Muscle of leg (tissue), 11 donors: Measurements from ENCODE around the gene AP5S1. TPM values are rescaled to one million over a fixed set of nuclear protein-coding genes. Genes with fewer than 3 reads are reported as not detected.
"Not testable (repeated sequence)": the region's sequence is repeated elsewhere in the genome, so short reads cannot be mapped to it uniquely, and the experiment has no call there.

Experiments used
- DNase-seq: peaks from one replicate; pipeline ENCODE4 v3.0.0; 2013
- H3K27ac ChIP-seq: one replicate; pipeline ENCODE4 v1.5.1; 2013; ENCODE audit warnings: mild to moderate bottlenecking, low read length, control low read depth
- H3K27me3 ChIP-seq: one replicate; pipeline ENCODE4 v1.6.1; 2013; ENCODE audit warnings: low read length; ENCODE audit not compliant: control insufficient read depth, insufficient read depth
- H3K36me3 ChIP-seq: one replicate; pipeline ENCODE4 v1.6.1; 2013; ENCODE audit warnings: low read length; ENCODE audit not compliant: control insufficient read depth, insufficient read depth
- H3K4me1 ChIP-seq: one replicate; pipeline ENCODE4 v1.6.1; 2013; ENCODE audit warnings: low read length; ENCODE audit not compliant: control insufficient read depth, insufficient read depth
- H3K4me3 ChIP-seq: one replicate; pipeline ENCODE4 v1.5.1; 2013; ENCODE audit warnings: low read length, control low read depth
- H3K9me3 ChIP-seq: replicated peaks from 2 replicates; pipeline ENCODE4 v1.6.1; 2013; ENCODE audit warnings: low read depth, low read length; ENCODE audit not compliant: control insufficient read depth
- WGBS: methylation state at CpG from one replicate; pipeline ENCODE4 v1.1.5; 2013; ENCODE audit warnings: missing lambda C conversion rate; ENCODE audit not compliant: insufficient coverage; 5-methylcytosine and 5-hydroxymethylcytosine counted together
- polyA plus RNA-seq, 8 donors: library from polyadenylated mRNA; unstranded; fragments of 120-200 nt; gene quantifications; one replicate each; pipeline versions ENCODE4 v1.2.1 to v1.2.3, GENCODE V29; 2013; ENCODE audit warnings: inconsistent platforms in 1 of 8, low replicate concordance in 1 of 8; ENCODE audit not compliant: insufficient read length in 8 of 8, insufficient read depth in 1 of 8
- total RNA-seq: library from RNA; stranded (reverse); fragments of 120-200 nt; gene quantifications from one replicate; pipeline ENCODE4 v1.2.4, GENCODE V29; 2013

AP5S1 gene
- total and polyA plus RNA-seq, 9 donors, result 8.3 to 10.8 (median 9.8) TPM

DNA sequence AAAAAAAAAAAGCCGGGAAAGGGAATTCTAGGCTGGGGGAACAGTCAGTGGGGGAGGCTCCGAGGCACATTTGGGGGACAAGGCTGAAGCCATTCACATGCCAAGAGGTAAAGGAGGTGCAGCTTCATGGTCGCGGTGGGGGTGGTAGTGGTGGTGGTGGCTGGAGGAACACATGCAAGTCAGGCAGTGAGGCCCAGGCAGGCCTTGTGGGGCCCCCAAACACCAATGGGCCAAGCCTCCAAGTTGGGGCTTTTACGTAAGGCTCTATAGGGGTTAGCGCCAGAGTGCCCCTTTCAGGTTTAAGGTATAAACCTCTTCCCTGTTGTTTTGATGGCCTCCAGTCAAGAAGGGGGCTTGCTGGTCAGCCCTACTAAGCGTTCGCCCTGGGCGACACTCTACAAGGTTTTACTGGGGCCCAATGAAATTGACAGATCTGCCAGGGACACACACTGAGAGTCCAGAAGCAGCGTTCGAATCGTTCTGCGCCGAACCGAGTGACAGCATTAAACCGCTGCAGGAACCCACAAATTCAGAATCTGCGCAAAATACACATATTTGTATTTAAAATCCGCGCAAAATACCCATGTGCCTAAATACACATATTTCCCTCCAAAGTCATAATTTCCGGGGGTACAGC, 818 bp upstream of the AP5S1 start:
- Histone ChIP-seq H3K27me3 (no peaks in the 10 kb centered on the region), H3K27ac (peak overlapping the region; percentile 99), H3K4me1 (peaks cover 28% of the 10 kb centered on the region), H3K9me3 (no peaks in the 10 kb centered on the region), H3K4me3 (peak overlapping the region; percentile 78), H3K36me3 (peaks cover 23% of the 10 kb centered on the region)
- no peak for DNase-seq
- WGBS, result 63% methylated on average over 19 of the region's 20 CpGs

- 69% methylated on average over 6 of the region's 20 CpGs for WGBS
- Histone ChIP-seq H3K27ac (peak overlapping the region; percentile 99), H3K27me3 (no peaks in the 10 kb centered on the region), H3K9me3 (no peaks in the 10 kb centered on the region), H3K4me3 (peak overlapping the region; percentile 78), H3K36me3 (peaks cover 39% of the 10 kb centered on the region), H3K4me1 (peaks cover 28% of the 10 kb centered on the region)
- peak; percentile 30 for DNase-seq
Measured at GRCh38 chr20:3820901-3821727, 767 bp downstream of the AP5S1 start.

GRCh38 chr20:3821996-3822395, 1.6 kb downstream of the AP5S1 start:
- no peak overlapping the region for H3K27ac ChIP-seq
- peaks cover 28% of the 10 kb centered on the region for H3K4me1 ChIP-seq
- H3K27me3 ChIP-seq, result no peaks in the 10 kb centered on the region
- WGBS, result 98% methylated on average over 12 of the region's 14 CpGs
- H3K4me3 ChIP-seq, result no peak overlapping the region
- peaks cover 40% of the 10 kb centered on the region for H3K36me3 ChIP-seq
- no peaks in the 10 kb centered on the region for H3K9me3 ChIP-seq
- DNase-seq, result peak; percentile 16

DNA sequence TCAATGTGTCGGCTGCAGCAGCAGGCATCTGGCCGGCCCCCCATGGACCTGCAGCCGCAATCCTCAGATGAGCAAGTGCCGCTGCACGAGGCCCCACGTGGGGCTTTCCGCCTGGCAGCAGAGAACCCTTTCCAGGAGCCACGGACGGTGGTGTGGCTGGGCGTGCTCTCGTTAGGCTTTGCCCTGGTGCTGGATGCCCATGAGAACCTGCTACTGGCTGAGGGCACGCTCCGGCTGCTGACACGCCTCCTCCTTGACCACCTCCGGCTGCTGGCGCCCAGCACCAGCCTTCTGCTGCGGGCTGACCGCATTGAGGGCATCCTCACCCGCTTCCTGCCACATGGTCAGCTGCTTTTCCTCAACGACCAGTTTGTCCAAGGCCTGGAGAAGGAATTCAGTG, 3.5 kb downstream of the AP5S1 start:
- WGBS, result 92% methylated on average over 20 of the region's 20 CpGs
- Histone ChIP-seq H3K9me3 (no peaks in the 10 kb centered on the region), H3K4me3 (no peak overlapping the region), H3K27ac (no peak overlapping the region), H3K4me1 (peaks cover 16% of the 10 kb centered on the region), H3K27me3 (no peaks in the 10 kb centered on the region), H3K36me3 (peaks cover 45% of the 10 kb centered on the region)
- DNase-seq, result no peak

DNA sequence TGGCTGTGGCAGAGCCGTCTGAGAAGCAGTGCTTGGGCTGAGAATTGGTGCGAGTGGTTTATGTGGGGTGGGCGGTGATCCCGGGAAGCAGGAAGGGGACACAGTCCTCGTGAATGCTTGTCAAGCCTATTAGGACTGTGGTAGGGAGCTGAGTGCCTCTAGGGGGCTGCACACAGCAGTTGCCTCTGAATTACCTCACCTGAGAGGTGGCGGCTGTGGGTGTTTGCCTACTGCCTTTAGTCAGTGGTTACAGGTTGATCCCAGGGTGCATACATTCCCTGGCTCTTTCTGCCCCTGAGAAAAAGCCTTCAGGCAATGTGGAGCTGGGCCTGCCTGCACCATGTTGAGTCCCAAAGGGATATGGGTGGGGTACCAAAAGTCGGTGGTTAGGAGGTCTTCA, 5.2 kb downstream of the AP5S1 start:
- H3K4me3 ChIP-seq, result no peak overlapping the region
- WGBS, result 67% methylated on average over 7 of the region's 7 CpGs
- no peak for DNase-seq
- peaks cover 5% of the 10 kb centered on the region for H3K4me1 ChIP-seq
- H3K9me3 ChIP-seq, result no peaks in the 10 kb centered on the region
- no peak overlapping the region for H3K27ac ChIP-seq
- no peaks in the 10 kb centered on the region for H3K27me3 ChIP-seq
- H3K36me3 ChIP-seq, result peaks cover 45% of the 10 kb centered on the region

DNA sequence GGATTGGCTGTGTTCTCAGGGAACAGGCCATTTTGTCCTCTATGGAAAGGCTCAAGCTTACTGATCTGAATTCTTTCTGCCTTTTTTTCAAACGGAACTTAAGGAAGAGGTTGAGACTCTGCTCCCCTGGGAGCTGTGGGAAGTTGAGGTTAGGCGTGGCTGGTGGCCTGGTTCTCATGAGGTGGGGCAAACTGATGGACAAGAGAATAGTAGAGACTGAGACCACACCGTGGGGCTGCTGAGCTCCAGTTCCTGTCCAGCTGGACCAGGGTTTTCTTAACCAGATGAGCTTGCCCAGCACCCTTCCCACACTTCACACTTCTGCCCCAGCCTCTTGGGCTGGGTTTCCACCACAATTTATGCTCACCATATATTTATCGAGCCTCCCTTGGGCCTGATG, 6.1 kb downstream of the AP5S1 start:
- peaks cover 2% of the 10 kb centered on the region for H3K4me1 ChIP-seq
- no peak overlapping the region for H3K27ac ChIP-seq
- peak; percentile 11 for DNase-seq
- H3K27me3 ChIP-seq, result no peaks in the 10 kb centered on the region
- WGBS, result 84% methylated on average over 2 of the region's 4 CpGs
- no peaks in the 10 kb centered on the region for H3K9me3 ChIP-seq
- H3K36me3 ChIP-seq, result peaks cover 45% of the 10 kb centered on the region
- no peak overlapping the region for H3K4me3 ChIP-seq

- 93% methylated on average over 3 of the region's 3 CpGs for WGBS
- DNase-seq, result no peak
- Histone ChIP-seq H3K27me3 (no peaks in the 10 kb centered on the region), H3K4me3 (no peak overlapping the region), H3K27ac (no peak overlapping the region), H3K9me3 (no peaks in the 10 kb centered on the region), H3K4me1 (no peaks in the 10 kb centered on the region), H3K36me3 (peaks cover 29% of the 10 kb centered on the region)
Measured at GRCh38 chr20:3828798-3829197, 8.5 kb downstream of the AP5S1 start.

DNA sequence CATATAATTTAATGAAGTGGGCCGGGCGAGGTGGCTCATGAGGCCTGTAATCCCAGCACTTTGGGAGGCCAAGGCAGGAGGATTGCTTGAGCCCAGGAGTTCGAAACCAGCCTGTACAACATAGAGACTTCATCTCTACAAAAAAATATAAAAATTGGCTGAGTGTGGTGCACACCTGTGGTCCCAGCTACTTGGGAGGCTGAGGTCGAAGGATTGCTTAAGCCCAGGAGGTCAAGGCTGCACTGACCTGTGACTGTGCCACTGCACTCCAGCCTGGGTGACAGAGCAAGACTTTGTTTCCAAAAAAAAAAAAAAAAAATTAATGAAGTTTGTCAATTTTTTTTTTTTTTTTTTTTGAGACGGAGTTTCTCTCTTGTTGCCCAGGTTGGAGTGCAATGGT, 9.5 kb downstream of the AP5S1 start:
- not testable (repeated sequence) for DNase-seq, H3K4me1 ChIP-seq, H3K4me3 ChIP-seq, H3K9me3 ChIP-seq, H3K27ac ChIP-seq, H3K27me3 ChIP-seq
- 100% methylated on average over 2 of the region's 5 CpGs for WGBS
- peaks cover 18% of the 10 kb centered on the region for H3K36me3 ChIP-seq

- no peak overlapping the region for H3K4me3 ChIP-seq
- H3K9me3 ChIP-seq, result no peaks in the 10 kb centered on the region
- no peaks in the 10 kb centered on the region for H3K4me1 ChIP-seq
- 83% methylated on average over 1 of the region's 4 CpGs for WGBS
- no peak overlapping the region for H3K27ac ChIP-seq
- no peaks in the 10 kb centered on the region for H3K27me3 ChIP-seq
- no peak for DNase-seq
- H3K36me3 ChIP-seq, result peaks cover 3% of the 10 kb centered on the region
Measured at GRCh38 chr20:3836132-3836531, 15.8 kb downstream of the AP5S1 start.

GRCh38 chr20:3839328-3839727, 19.0 kb downstream of the AP5S1 start:
- Histone ChIP-seq H3K36me3 (peaks cover 3% of the 10 kb centered on the region), H3K4me3 (no peak overlapping the region), H3K27ac (no peak overlapping the region), H3K9me3 (no peaks in the 10 kb centered on the region), H3K27me3 (no peaks in the 10 kb centered on the region), H3K4me1 (no peaks in the 10 kb centered on the region)
- no peak for DNase-seq
- WGBS, result 50% methylated on average over 1 of the region's 3 CpGs
